SK-N-SH treated with all-trans-retinoic acid at 6 μM for 48 hours (cell line): ENCODE results near the gene PAPPA.

Source experiments
- ATAC-seq: fragments of 200-7000 bp; cut with Tn5 transposase; 3 replicates; pipeline ENCODE4 v1.9.1; 2020; ENCODE audit warnings: mild to moderate bottlenecking, moderate library complexity
- ARNTL ChIP-seq: fragments of 450-650 bp; formaldehyde crosslinking; IDR thresholded peaks from 2 replicates; pipeline ENCODE4 v1.5.0; 2020; ENCODE audit warnings: low read depth, mild to moderate bottlenecking, moderate library complexity, borderline replicate concordance
- BACH2 ChIP-seq: fragments of 250-450 bp; sonication (Bioruptor Pico); IDR thresholded peaks from 2 replicates; pipeline ENCODE4 v1.9.0; 2021; ENCODE audit warnings: mild to moderate bottlenecking, borderline replicate concordance
- ESRRG ChIP-seq: fragments of 250-450 bp; sonication (Bioruptor Pico); IDR thresholded peaks from 2 replicates; pipeline ENCODE4 v1.6.1; 2021; ENCODE audit warnings: mild to moderate bottlenecking
- GLIS3 ChIP-seq: fragments of 250-450 bp; sonication (Bioruptor Pico); IDR thresholded peaks from 2 replicates; pipeline ENCODE4 v1.5.0; 2020; ENCODE audit warnings: mild to moderate bottlenecking, moderate library complexity
- ISL1 ChIP-seq: fragments of 250-450 bp; sonication (Bioruptor Pico); IDR thresholded peaks from 2 replicates; pipeline ENCODE4 v2.1.2; 2022; ENCODE audit warnings: mild to moderate bottlenecking, moderate library complexity
- OSR1 ChIP-seq: fragments of 250-450 bp; sonication (Bioruptor Pico); IDR thresholded peaks from 2 replicates; pipeline ENCODE4 v1.8.0; 2022; ENCODE audit warnings: moderate library complexity, mild to moderate bottlenecking, inconsistent platforms
- PPARA ChIP-seq: fragments of 250-450 bp; sonication (Bioruptor Pico); IDR thresholded peaks from 2 replicates; pipeline ENCODE4 v1.5.0; 2020; ENCODE audit warnings: mild to moderate bottlenecking, borderline replicate concordance
- RARB ChIP-seq: fragments of 250-450 bp; sonication (Bioruptor Pico); IDR thresholded peaks from 2 replicates; pipeline ENCODE4 v1.8.0; 2021; ENCODE audit warnings: mild to moderate bottlenecking, moderate library complexity
- SNAI2 ChIP-seq: fragments of 250-450 bp; sonication (Bioruptor Pico); IDR thresholded peaks from 2 replicates; pipeline ENCODE4 v1.5.0; 2020; ENCODE audit warnings: mild to moderate bottlenecking, moderate library complexity
- TOX ChIP-seq: fragments of 250-450 bp; sonication (Bioruptor Pico); IDR thresholded peaks from 2 replicates; pipeline ENCODE4 v1.8.0; 2021; ENCODE audit warnings: mild to moderate bottlenecking, moderate library complexity, borderline replicate concordance
- ZC3H10 ChIP-seq: fragments of 250-450 bp; sonication (Bioruptor Pico); IDR thresholded peaks from 2 replicates; pipeline ENCODE4 v1.5.1; 2021; ENCODE audit warnings: mild to moderate bottlenecking, moderate library complexity
- ZFP3 ChIP-seq: fragments of 250-450 bp; sonication (Bioruptor Pico); IDR thresholded peaks from 2 replicates; pipeline ENCODE4 v1.5.0; 2020; ENCODE audit warnings: mild to moderate bottlenecking, moderate library complexity
- ZFP30 ChIP-seq: fragments of 450-650 bp; formaldehyde crosslinking; IDR thresholded peaks from 2 replicates; pipeline ENCODE4 v1.5.0; 2022; ENCODE audit warnings: mild to moderate bottlenecking, moderate library complexity
- ZNF565 ChIP-seq: fragments of 450-650 bp; formaldehyde crosslinking; conservative IDR thresholded peaks from 2 replicates; pipeline ENCODE4 v1.5.0; 2020; ENCODE audit warnings: low read depth, mild to moderate bottlenecking, moderate library complexity
- ZNF70 ChIP-seq: fragments of 450-650 bp; formaldehyde crosslinking; IDR thresholded peaks from 2 replicates; pipeline ENCODE4 v1.5.0; 2020; ENCODE audit warnings: mild to moderate bottlenecking, moderate library complexity
- ZNF8 ChIP-seq: fragments of 450-650 bp; formaldehyde crosslinking; IDR thresholded peaks from 2 replicates; pipeline ENCODE4 v1.5.0; 2020; ENCODE audit warnings: mild to moderate bottlenecking, moderate library complexity
- TF ChIP-seq, protein P1 (sequence below): fragments of 250-450 bp; sonication (Bioruptor Pico); IDR thresholded peaks from 2 replicates; pipeline ENCODE4 v1.5.1; 2020; ENCODE audit warnings: low read depth, mild to moderate bottlenecking, moderate library complexity
- TF ChIP-seq, protein P2 (sequence below): fragments of 250-450 bp; sonication (Bioruptor Pico); IDR thresholded peaks from 2 replicates; pipeline ENCODE4 v1.8.0; 2021; ENCODE audit warnings: low read depth, mild to moderate bottlenecking, moderate library complexity, borderline replicate concordance
- TF ChIP-seq, protein P3 (sequence below): fragments of 250-450 bp; sonication (Bioruptor Pico); IDR thresholded peaks from 2 replicates; pipeline ENCODE4 v1.5.1; 2021; ENCODE audit warnings: mild to moderate bottlenecking, moderate library complexity
- TF ChIP-seq, protein P4 (sequence below): fragments of 250-450 bp; sonication (Bioruptor Pico); IDR thresholded peaks from 2 replicates; pipeline ENCODE4 v1.5.0; 2020; ENCODE audit warnings: mild to moderate bottlenecking, moderate library complexity

The PAPPA gene

GRCh38 chr9:116264361-116264760 lies 110.8 kb downstream of the PAPPA start:
- TF ChIP-seq GLIS3 (CRISPR knock-in tag) (no peak), OSR1 (CRISPR knock-in tag) (no peak), ESRRG (no peak), ZC3H10 (CRISPR knock-in tag) (no peak), ZNF565 (CRISPR knock-in tag) (no peak), RARB (CRISPR knock-in tag) (no peak), TOX (CRISPR knock-in tag) (no peak), ZFP3 (CRISPR knock-in tag) (no peak), ZFP30 (CRISPR knock-in tag) (no peak), ZNF70 (CRISPR knock-in tag) (no peak), BACH2 (no peak), PPARA (CRISPR knock-in tag) (no peak), ARNTL (CRISPR knock-in tag) (no peak)
- TF ChIP-seq, protein P1, sequence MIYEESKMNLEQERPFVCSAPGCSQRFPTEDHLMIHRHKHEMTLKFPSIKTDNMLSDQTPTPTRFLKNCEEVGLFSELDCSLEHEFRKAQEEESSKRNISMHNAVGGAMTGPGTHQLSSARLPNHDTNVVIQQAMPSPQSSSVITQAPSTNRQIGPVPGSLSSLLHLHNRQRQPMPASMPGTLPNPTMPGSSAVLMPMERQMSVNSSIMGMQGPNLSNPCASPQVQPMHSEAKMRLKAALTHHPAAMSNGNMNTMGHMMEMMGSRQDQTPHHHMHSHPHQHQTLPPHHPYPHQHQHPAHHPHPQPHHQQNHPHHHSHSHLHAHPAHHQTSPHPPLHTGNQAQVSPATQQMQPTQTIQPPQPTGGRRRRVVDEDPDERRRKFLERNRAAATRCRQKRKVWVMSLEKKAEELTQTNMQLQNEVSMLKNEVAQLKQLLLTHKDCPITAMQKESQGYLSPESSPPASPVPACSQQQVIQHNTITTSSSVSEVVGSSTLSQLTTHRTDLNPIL, result no peak
- TF ChIP-seq, protein P2, sequence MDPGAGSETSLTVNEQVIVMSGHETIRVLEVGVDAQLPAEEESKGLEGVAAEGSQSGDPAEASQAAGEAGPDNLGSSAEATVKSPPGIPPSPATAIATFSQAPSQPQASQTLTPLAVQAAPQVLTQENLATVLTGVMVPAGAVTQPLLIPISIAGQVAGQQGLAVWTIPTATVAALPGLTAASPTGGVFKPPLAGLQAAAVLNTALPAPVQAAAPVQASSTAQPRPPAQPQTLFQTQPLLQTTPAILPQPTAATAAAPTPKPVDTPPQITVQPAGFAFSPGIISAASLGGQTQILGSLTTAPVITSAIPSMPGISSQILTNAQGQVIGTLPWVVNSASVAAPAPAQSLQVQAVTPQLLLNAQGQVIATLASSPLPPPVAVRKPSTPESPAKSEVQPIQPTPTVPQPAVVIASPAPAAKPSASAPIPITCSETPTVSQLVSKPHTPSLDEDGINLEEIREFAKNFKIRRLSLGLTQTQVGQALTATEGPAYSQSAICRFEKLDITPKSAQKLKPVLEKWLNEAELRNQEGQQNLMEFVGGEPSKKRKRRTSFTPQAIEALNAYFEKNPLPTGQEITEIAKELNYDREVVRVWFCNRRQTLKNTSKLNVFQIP (CRISPR knock-in tag), result no peak
- TF ChIP-seq, protein P3, sequence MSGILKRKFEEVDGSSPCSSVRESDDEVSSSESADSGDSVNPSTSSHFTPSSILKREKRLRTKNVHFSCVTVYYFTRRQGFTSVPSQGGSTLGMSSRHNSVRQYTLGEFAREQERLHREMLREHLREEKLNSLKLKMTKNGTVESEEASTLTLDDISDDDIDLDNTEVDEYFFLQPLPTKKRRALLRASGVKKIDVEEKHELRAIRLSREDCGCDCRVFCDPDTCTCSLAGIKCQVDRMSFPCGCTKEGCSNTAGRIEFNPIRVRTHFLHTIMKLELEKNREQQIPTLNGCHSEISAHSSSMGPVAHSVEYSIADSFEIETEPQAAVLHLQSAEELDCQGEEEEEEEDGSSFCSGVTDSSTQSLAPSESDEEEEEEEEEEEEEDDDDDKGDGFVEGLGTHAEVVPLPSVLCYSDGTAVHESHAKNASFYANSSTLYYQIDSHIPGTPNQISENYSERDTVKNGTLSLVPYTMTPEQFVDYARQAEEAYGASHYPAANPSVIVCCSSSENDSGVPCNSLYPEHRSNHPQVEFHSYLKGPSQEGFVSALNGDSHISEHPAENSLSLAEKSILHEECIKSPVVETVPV, result no peak
- ATAC-seq, result no peak

DNA sequence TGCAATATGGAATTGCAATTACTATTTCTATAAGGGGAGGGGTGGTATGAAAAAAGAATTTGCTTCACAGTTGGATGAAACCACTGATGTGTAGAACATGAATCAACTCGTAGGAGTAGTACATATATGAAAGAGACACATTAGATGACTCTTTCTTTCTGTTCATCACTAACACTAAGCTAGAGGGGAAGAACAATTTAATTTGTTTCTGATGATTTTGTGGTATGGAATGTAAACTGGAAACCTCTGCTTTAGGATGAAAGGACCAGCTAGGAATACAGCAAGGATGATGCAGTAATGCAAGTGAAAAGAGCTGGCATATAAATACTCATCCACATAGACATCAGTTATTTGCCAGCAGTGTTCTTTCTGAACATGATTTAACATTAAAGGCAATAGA lies 113.4 kb downstream of the PAPPA start:
- ATAC-seq, result peak; percentile 76
- TF ChIP-seq ISL1 (CRISPR knock-in tag) (peak; percentile 37; the same call in 1 of the 2 replicates), ARNTL (CRISPR knock-in tag) (no peak)

DNA sequence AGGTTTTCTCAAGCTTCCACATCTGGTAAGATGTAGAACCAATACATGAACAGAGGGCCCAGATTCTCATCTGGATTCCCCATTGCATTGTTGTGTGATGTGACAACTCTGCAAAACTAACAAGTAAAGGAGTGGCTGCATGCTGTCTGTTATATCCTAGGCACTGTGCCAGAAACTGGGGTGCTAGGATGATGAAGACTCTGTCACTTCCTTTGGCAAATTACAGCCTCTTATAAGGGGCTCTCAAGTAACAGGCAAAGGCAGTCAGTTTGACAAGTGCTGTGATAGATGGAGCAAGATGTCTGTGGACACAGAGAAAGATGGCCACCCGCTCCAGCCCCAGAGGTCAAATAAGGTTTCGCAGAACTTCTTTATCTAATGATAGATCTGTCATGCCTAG lies 115.7 kb downstream of the PAPPA start:
- TF ChIP-seq ZNF565 (CRISPR knock-in tag) (no peak), TOX (CRISPR knock-in tag) (no peak), SNAI2 (no peak), BACH2 (no peak), ZNF70 (CRISPR knock-in tag) (no peak)
- TF ChIP-seq, protein P4, sequence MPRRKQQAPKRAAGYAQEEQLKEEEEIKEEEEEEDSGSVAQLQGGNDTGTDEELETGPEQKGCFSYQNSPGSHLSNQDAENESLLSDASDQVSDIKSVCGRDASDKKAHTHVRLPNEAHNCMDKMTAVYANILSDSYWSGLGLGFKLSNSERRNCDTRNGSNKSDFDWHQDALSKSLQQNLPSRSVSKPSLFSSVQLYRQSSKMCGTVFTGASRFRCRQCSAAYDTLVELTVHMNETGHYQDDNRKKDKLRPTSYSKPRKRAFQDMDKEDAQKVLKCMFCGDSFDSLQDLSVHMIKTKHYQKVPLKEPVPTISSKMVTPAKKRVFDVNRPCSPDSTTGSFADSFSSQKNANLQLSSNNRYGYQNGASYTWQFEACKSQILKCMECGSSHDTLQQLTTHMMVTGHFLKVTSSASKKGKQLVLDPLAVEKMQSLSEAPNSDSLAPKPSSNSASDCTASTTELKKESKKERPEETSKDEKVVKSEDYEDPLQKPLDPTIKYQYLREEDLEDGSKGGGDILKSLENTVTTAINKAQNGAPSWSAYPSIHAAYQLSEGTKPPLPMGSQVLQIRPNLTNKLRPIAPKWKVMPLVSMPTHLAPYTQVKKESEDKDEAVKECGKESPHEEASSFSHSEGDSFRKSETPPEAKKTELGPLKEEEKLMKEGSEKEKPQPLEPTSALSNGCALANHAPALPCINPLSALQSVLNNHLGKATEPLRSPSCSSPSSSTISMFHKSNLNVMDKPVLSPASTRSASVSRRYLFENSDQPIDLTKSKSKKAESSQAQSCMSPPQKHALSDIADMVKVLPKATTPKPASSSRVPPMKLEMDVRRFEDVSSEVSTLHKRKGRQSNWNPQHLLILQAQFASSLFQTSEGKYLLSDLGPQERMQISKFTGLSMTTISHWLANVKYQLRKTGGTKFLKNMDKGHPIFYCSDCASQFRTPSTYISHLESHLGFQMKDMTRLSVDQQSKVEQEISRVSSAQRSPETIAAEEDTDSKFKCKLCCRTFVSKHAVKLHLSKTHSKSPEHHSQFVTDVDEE (CRISPR knock-in tag), result no peak
- no peak for ATAC-seq

DNA sequence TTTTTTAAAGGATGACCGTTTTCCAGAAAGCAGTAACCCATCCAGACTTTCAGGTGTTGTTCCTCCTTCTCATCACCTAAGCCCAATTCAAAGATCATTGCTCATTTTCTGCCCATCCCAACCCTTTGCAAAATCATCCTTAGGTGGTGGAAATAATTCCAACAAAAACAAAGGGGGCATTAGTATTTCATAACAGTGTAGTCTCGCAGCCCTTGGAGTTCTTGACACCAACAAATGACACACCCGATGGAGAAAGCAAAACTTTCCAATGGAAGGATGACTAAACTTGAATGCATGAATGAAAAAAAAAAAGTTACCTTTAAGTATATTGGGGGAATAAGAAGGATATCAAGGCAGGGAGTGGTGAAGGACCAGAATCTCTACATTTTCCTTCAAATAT lies 117.0 kb downstream of the PAPPA start:
- ATAC-seq, result no peak
- TF ChIP-seq ISL1 (CRISPR knock-in tag), result no peak
- TF ChIP-seq, protein P1, result no peak
- TF ChIP-seq BACH2, result no peak
- TF ChIP-seq, protein P3, result no peak
- TF ChIP-seq SNAI2, result no peak
- no peak for TF ChIP-seq OSR1 (CRISPR knock-in tag)
- TF ChIP-seq ZNF8, result no peak
- TF ChIP-seq ZC3H10 (CRISPR knock-in tag), result no peak
- TF ChIP-seq ZFP30 (CRISPR knock-in tag), result no peak
- no peak for TF ChIP-seq TOX (CRISPR knock-in tag)
